Stimulated activated CD4-positive, alpha-beta T cell treated with anti-CD3 and anti-CD28 coated beads, Interleukin-1b, Interleukin-23, amount 100 ng/mL, for 1 hour (primary cell): ENCODE results near the gene OCA2.
"Not testable (repeated sequence)": the region's sequence is repeated elsewhere in the genome, so short reads cannot be mapped to it uniquely, and the experiment has no call there.

Source experiments
- DNase-seq, 2 donors: peaks; one replicate each; pipeline ENCODE4 v3.0.0-alpha.2; 2020; ENCODE audit warnings: low read depth in 2 of 2

OCA2 gene

GRCh38 chr15:27850050-27850449 is 249.1 kb downstream of the OCA2 start:
- DNase-seq: no peak

- not testable (repeated sequence) for DNase-seq
Observed at GRCh38 chr15:27848936-27849335, 250.2 kb downstream of the OCA2 start.

GRCh38 chr15:27847775-27848710 is 251.1 kb downstream of the OCA2 start:
- no peak for DNase-seq

GRCh38 chr15:27846722-27847395 is 252.3 kb downstream of the OCA2 start:
- DNase-seq: no peak

- DNase-seq: no peak
Observed at GRCh38 chr15:27845535-27846369, 253.4 kb downstream of the OCA2 start.

- no peak for DNase-seq
Observed at GRCh38 chr15:27844018-27844666, 255.0 kb downstream of the OCA2 start.

- no peak for DNase-seq
Observed at GRCh38 chr15:27843146-27843545, 256.0 kb downstream of the OCA2 start.

GRCh38 chr15:27842526-27842925 is 256.6 kb downstream of the OCA2 start:
- DNase-seq: no peak

GRCh38 chr15:27835233-27835939 is 263.7 kb downstream of the OCA2 start:
- DNase-seq: no peak

- no peak for DNase-seq
Observed at GRCh38 chr15:27834684-27835083, 264.4 kb downstream of the OCA2 start.

GRCh38 chr15:27833974-27834373 is 265.1 kb downstream of the OCA2 start:
- DNase-seq: no peak

GRCh38 chr15:27833178-27833577 is 265.9 kb downstream of the OCA2 start:
- no peak for DNase-seq

GRCh38 chr15:27832237-27832596 is 266.9 kb downstream of the OCA2 start:
- DNase-seq: no peak

GRCh38 chr15:27831384-27832236 is 267.5 kb downstream of the OCA2 start:
- DNase-seq: no peak

- DNase-seq: no peak
Observed at GRCh38 chr15:27828746-27829145, 270.4 kb downstream of the OCA2 start.

GRCh38 chr15:27826902-27827714 is 272.0 kb downstream of the OCA2 start:
- no peak for DNase-seq

GRCh38 chr15:27826411-27826810 is 272.7 kb downstream of the OCA2 start:
- no peak for DNase-seq

GRCh38 chr15:27824841-27825422 is 274.2 kb downstream of the OCA2 start:
- no peak for DNase-seq

GRCh38 chr15:27821273-27821672 is 277.8 kb downstream of the OCA2 start:
- DNase-seq: no peak
